ENCODE data around the gene XPO6. TPM values are rescaled to one million over a fixed set of nuclear protein-coding genes. Genes with fewer than 3 reads are reported as not detected.

Gene XPO6
- total RNA-seq, 1 experiment from 2014 or later, result 135 TPM

GRCh38 chr16:28195859-28196258 is 15.9 kb downstream of the XPO6 start:
- POLR2A ChIA-PET, result no interaction called here
- ATAC-seq, result no peak

GRCh38 chr16:28193530-28194423 is 18.0 kb downstream of the XPO6 start:
- ChIA-PET CTCF (interaction anchor here (0.6 kb wide), 1 partner anchor 206 kb away, joined by 3 read pairs; no protein-coding TSS in a partner anchor), POLR2A (no interaction called here)
- Histone ChIP-seq H3K36me3 (ENCODE audit: control insufficient read depth, insufficient read depth, low read length) (no peaks in the 10 kb centered on the region), H3K4me3 (ENCODE audit: low read depth in 2 of 2, low read length in 2 of 2) (no peak overlapping the region), H3K9me3 (ENCODE audit: control insufficient read depth, insufficient read depth, low read depth, low read length) (no peaks in the 10 kb centered on the region), H3K4me1 (ENCODE audit: control insufficient read depth, insufficient read depth, low read length) (peaks cover 2% of the 10 kb centered on the region; the same call in 1 of the 2 replicates), H3K27ac (ENCODE audit: low read length) (no peak overlapping the region), H3K27me3 (ENCODE audit: control insufficient read depth, insufficient read depth, low read length) (no peaks in the 10 kb centered on the region)
- BruUV-seq (replicated peaks), result no TSS peak
- DNase-seq (ENCODE audit: low read depth, low spot score) (no peak), ATAC-seq (no peak)
- intact Hi-C loops (cut with micrococcal nuclease; ENCODE audit: unreplicated experiment) (no loop called here), in situ Hi-C loops (cut with HindIII; ENCODE audit: low pct_unique_long_range_greater_than_20kb, low sequenced_read_pairs) (no loop called here)
- no peak for TF ChIP-seq SIN3A (IDR thresholded peaks at IDR 0.05; ENCODE audit: borderline replicate concordance, insufficient read depth, low read depth, low read length)
- no peak for TF ChIP-seq REST (IDR thresholded peaks at IDR 0.05; ENCODE audit: insufficient read depth in 1 of 2, low read depth in 2 of 2, low read length in 1 of 2)
- TF ChIP-seq CTCF (IDR thresholded peaks at IDR 0.05), result no peak
- no peak for TF ChIP-seq POLR2AphosphoS5 (IDR thresholded peaks at IDR 0.05; ENCODE audit: low read depth, low read length)

More at GRCh38 chr16:28195859-28196258, 15.9 kb downstream of the XPO6 start:
- in situ Hi-C loops (cut with HindIII; ENCODE audit: low pct_unique_long_range_greater_than_20kb, low sequenced_read_pairs) (no loop called here), intact Hi-C loops (cut with micrococcal nuclease; ENCODE audit: unreplicated experiment) (no loop called here)
- Histone ChIP-seq H3K4me1 (ENCODE audit: control insufficient read depth, insufficient read depth, low read length) (peaks cover 2% of the 10 kb centered on the region; the same call in 1 of the 2 replicates), H3K27me3 (ENCODE audit: control insufficient read depth, insufficient read depth, low read length) (no peaks in the 10 kb centered on the region), H3K4me3 (ENCODE audit: low read depth in 2 of 2, low read length in 2 of 2) (no peak overlapping the region), H3K27ac (ENCODE audit: low read length) (no peak overlapping the region), H3K9me3 (ENCODE audit: control insufficient read depth, insufficient read depth, low read depth, low read length) (no peaks in the 10 kb centered on the region), H3K36me3 (ENCODE audit: control insufficient read depth, insufficient read depth, low read length) (no peaks in the 10 kb centered on the region)
- BruUV-seq (replicated peaks), result no TSS peak
- DNase-seq (ENCODE audit: low read depth, low spot score), result no peak
- CTCF ChIA-PET, result no interaction called here
- TF ChIP-seq POLR2AphosphoS5 (IDR thresholded peaks at IDR 0.05; ENCODE audit: low read depth, low read length), result no peak
- no peak for TF ChIP-seq CTCF (IDR thresholded peaks at IDR 0.05)
- TF ChIP-seq SIN3A (IDR thresholded peaks at IDR 0.05; ENCODE audit: borderline replicate concordance, insufficient read depth, low read depth, low read length), result no peak
- TF ChIP-seq TCF7L2 (IDR thresholded peaks at IDR 0.05; ENCODE audit: low read depth, low read length), result no peak
- TF ChIP-seq REST (IDR thresholded peaks at IDR 0.05; ENCODE audit: insufficient read depth in 1 of 2, low read depth in 2 of 2, low read length in 1 of 2), result no peak

All from Panc1 (cell line).